Large intestine (tissue), 3 donors: Measurements from ENCODE around the gene RHOXF2. TPM values are rescaled to one million over a fixed set of nuclear protein-coding genes. Genes with fewer than 3 reads are reported as not detected.
"Not testable (repeated sequence)": the region's sequence is repeated elsewhere in the genome, so short reads cannot be mapped to it uniquely, and the experiment has no call there.

Experiments used
- DNase-seq, 2 donors: peaks; one replicate each; pipeline versions ENCODE4 v3.0.0 to v3.0.0-alpha.2; 2013
- H3K27ac ChIP-seq: one replicate; pipeline ENCODE4 v1.5.1; 2013; ENCODE audit warnings: low read length
- H3K27me3 ChIP-seq: 2 replicates; pipeline ENCODE4 v1.6.1; 2013; ENCODE audit warnings: low read length; ENCODE audit not compliant: control insufficient read depth, insufficient read depth
- H3K36me3 ChIP-seq: 2 replicates; pipeline ENCODE4 v1.6.1; 2013; ENCODE audit warnings: low read length; ENCODE audit not compliant: control insufficient read depth, insufficient read depth
- H3K4me1 ChIP-seq: one replicate; pipeline ENCODE4 v1.6.1; 2013; ENCODE audit warnings: low read length; ENCODE audit not compliant: control insufficient read depth, insufficient read depth
- H3K4me3 ChIP-seq: one replicate; pipeline ENCODE4 v1.5.1; 2013; ENCODE audit warnings: low read length
- H3K9me3 ChIP-seq: one replicate; pipeline ENCODE4 v1.6.1; 2013; ENCODE audit warnings: mild to moderate bottlenecking, low read depth, low read length, moderate library complexity; ENCODE audit not compliant: control insufficient read depth
- WGBS: methylation state at CpG from one replicate; pipeline ENCODE4 v1.1.5; 2013; ENCODE audit warnings: low lambda C conversion rate; ENCODE audit not compliant: insufficient coverage; 5-methylcytosine and 5-hydroxymethylcytosine counted together
- polyA plus RNA-seq: library from polyadenylated mRNA; unstranded; fragments of 120-200 nt; gene quantifications from one replicate; pipeline ENCODE4 v1.2.1, GENCODE V29; 2013

Gene RHOXF2
- polyA plus RNA-seq, 1 donor, result not detected

- not testable (repeated sequence) for H3K4me3 ChIP-seq, H3K9me3 ChIP-seq, DNase-seq, H3K27ac ChIP-seq, H3K36me3 ChIP-seq, H3K4me1 ChIP-seq, H3K27me3 ChIP-seq
- WGBS, result no CpG with 5 or more reads among the region's 8 CpGs
Observed at GRCh38 chrX:120196626-120197283, 38.3 kb downstream of the RHOXF2 start.

- DNase-seq, result no peak
- Histone ChIP-seq H3K36me3 (no peaks in the 10 kb centered on the region), H3K9me3 (no peaks in the 10 kb centered on the region), H3K4me1 (no peaks in the 10 kb centered on the region), H3K27me3 (no peaks in the 10 kb centered on the region), H3K27ac (no peak overlapping the region), H3K4me3 (no peak overlapping the region)
- WGBS, result no CpG with 5 or more reads among the region's 11 CpGs
Observed at GRCh38 chrX:120200851-120201250, 42.4 kb downstream of the RHOXF2 start.

DNA sequence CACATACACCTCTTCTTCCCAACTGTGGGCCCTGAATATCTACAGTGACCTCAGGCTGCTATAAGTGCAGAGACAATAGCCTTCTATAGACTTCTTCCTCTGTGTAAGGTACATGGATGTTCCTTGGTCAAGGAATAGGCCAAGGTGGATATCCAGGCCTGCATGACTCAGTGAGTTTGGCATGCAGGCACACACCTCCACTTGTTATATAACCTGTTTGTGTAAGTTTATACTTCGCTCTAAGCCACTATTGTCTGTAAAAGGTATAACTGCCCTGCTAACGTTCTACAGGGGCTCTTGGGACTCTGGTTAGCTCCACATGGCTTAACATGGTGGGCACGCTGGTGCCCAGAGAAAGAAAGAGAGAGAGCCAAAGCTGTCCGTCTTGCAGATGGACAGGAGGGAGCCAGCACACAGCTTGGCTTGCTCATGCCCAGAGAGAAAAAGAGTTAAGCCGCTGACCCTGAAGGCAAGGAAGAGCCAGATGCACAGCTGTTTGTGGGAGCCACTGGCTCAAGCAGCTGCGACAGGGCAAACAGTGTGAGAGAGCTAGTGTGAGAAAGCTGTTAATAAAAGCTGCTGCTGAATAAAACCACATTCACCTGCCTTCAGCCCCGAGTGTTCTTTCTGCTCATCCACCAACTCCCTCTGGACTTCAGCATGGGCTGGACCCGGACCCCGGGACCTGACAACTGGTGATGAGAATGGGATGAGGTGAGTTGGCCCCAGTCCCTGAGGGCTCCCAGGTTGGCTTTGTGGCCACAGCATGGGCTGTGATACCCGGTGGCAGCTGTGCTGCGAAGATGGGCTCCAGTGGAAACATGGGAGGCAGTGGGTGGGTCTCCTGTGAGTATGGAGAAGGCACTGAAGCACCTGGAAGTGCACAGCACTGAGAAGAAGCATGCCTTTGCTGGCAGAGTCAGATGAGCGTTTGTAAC lies 47.7 kb downstream of the RHOXF2 start:
- Histone ChIP-seq H3K27me3 (no peaks in the 10 kb centered on the region), H3K27ac (no peak overlapping the region), H3K4me1 (no peaks in the 10 kb centered on the region), H3K9me3 (no peaks in the 10 kb centered on the region), H3K4me3 (no peak overlapping the region), H3K36me3 (no peaks in the 10 kb centered on the region)
- WGBS, result no CpG with 5 or more reads among the region's 12 CpGs
- DNase-seq, result no peak

GRCh38 chrX:120207009-120207605 lies 48.7 kb downstream of the RHOXF2 start:
- Histone ChIP-seq H3K27me3 (no peaks in the 10 kb centered on the region), H3K36me3 (no peaks in the 10 kb centered on the region), H3K27ac (no peak overlapping the region), H3K4me1 (no peaks in the 10 kb centered on the region), H3K4me3 (no peak overlapping the region), H3K9me3 (no peaks in the 10 kb centered on the region)
- WGBS, result no CpG with 5 or more reads among the region's 8 CpGs
- DNase-seq, result no peak

- H3K9me3 ChIP-seq, result no peaks in the 10 kb centered on the region
- DNase-seq, result peak; percentile 23 to 31
- WGBS, result no CpG with 5 or more reads among the region's 8 CpGs
- no peaks in the 10 kb centered on the region for H3K4me1 ChIP-seq
- H3K4me3 ChIP-seq, result no peak overlapping the region
- no peaks in the 10 kb centered on the region for H3K36me3 ChIP-seq
- no peaks in the 10 kb centered on the region for H3K27me3 ChIP-seq
- no peak overlapping the region for H3K27ac ChIP-seq
Observed at GRCh38 chrX:120213438-120214265, 55.2 kb downstream of the RHOXF2 start.

Other genes with a start within 250 kb of the RHOXF2 start
- 10.2 TPM for gene NKAP, start 214.9 kb upstream of the RHOXF2 start, polyA plus RNA-seq
- 0.07 TPM for gene RHOXF2B, start 80.9 kb upstream of the RHOXF2 start, polyA plus RNA-seq
- gene RHOXF1, start 42.7 kb upstream of the RHOXF2 start, polyA plus RNA-seq, result 1.2 TPM
- 12.8 TPM for gene ZBTB33, start 92.2 kb downstream of the RHOXF2 start, polyA plus RNA-seq
- gene TMEM255A, start 152.8 kb downstream of the RHOXF2 start, polyA plus RNA-seq, result 1.6 TPM
- gene ATP1B4, start 203.5 kb downstream of the RHOXF2 start, polyA plus RNA-seq, result 0.45 TPM